Fibroblast of skin of left quadriceps (primary cell): ENCODE data around the gene AQP6.

Experiments used
- DNase-seq, 2 experiments: peaks; one replicate each; pipeline ENCODE4 v3.0.0-alpha.2; 2013; ENCODE audit warnings: low read depth in 2 of 2

AQP6 gene

DNA sequence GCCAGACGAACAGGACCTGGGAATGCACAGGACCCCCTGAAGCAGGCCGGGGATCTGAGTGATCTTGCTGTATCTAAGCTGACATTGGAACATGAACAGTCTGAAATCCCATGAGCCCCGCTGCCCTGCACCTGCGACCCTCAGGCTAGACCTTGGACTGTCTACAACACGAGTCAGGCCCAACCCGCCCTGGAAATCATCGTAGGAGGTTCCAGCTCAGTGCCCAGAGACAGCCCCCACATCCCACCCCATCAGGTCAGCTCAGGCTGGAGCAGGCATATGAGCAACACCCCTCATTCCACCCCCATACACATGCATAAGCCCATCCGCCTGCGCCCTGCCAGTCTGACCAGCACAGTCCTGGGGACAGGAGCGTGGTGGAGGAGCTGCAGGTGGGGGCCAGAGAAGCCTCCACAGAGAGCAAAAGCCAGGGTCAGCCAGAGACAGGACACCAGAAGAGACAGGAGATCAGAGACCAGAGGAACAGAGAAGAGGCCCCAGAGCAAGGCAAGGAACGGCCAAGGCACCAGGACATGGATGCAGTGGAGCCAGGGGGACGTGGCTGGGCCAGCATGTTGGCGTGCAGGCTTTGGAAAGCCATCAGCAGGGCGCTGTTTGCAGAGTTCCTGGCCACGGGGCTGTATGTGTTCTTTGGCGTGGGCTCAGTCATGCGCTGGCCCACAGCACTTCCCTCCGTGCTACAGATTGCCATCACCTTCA lies at the start of gene AQP6:
TSS of gene AQP6 (plus strand) at position 307 of the 720 bp plus-strand sequence. CDS start at position 534, 227 bp downstream.
- DNase-seq = no peak

DNA sequence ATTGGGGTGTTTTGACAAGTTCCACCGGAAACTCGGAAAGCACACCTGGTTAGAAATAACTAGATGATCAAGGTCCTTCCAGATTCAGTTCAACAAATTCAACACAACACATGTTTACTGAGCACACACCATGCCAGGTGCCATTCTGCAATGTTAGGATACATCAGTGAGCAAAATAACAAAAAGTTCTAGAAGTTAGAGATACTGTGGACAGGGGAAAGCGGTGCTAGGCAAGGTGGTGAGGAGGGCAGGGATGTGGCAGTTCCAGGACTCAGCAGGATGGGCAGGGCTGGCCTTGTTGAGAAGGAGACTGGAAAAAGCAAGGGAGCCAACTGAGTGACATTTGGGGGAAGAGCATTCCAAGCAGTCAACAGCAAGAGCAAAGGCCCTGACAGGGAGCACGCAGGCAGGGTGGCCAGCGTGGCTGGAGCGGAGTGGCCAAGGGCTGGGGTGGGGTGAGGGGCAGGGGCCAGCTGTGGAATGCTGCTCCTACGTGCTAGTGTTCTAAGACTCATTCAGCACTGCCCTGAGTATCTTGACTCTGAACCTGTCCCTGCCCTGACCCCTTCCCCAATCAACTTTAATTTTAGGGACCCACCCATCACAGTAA lies 49.6 kb upstream of the AQP6 start:
- no peak for DNase-seq

DNA sequence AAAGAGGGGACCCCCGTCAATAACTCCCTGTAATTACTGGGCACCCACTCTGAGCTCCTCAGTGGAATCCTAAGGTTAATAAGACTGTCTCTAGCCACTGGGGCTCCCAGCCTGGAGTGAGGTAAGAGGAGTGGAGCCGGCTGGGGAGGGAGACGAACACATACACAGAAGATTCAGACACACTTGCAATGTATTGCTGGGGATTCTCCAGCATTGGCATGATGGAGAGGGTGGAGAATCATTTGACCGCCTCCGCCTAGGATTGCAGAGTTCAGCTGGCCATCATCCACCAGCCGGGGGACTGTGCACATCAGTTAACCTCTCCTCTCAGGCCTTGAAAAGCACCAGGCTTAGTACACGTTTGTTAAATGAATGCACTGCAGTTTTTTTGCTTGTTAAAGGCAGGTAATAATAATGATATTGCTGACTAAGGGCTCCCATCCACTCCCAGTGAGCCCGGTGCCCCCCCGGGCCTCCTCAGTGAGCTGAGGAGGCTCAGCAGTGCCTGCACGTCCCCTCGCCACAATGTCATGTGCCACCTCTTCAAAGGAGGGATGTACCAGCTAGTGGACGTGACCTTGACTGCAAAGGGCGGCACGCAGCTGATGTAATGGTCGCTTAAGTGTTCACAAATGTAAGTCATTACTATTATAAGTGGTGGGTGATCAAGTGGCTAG lies 48.7 kb upstream of the AQP6 start:
- DNase-seq = no peak

DNA sequence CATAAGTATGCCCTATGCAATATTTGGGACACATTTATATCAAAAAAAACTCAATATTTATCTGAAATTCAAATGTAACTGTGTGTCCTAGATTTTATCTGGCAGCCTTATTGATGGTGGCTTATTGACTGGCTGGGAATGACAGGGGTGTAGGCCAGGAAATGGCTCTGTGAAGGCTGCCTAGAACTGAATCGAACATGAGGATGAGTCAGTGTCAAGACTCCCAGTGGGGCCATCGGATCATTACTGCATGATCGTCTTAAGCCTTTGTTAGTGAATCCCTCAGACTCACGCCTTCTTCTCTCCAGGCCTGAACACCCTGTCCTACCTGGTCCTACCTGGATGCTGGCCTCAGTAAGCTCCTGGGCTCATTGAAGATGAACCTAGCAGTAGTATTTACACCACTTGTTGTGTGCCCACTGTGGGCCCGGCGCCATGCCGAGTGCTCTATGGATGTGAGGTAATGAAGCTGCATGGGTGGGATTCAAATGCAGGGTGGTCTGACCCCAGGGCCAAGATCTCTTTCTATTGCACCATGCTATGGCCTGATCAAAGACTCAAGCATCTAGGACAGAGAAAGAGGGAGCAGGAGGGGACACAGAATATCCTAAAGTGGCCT lies 48.0 kb upstream of the AQP6 start:
- DNase-seq = no peak

DNA sequence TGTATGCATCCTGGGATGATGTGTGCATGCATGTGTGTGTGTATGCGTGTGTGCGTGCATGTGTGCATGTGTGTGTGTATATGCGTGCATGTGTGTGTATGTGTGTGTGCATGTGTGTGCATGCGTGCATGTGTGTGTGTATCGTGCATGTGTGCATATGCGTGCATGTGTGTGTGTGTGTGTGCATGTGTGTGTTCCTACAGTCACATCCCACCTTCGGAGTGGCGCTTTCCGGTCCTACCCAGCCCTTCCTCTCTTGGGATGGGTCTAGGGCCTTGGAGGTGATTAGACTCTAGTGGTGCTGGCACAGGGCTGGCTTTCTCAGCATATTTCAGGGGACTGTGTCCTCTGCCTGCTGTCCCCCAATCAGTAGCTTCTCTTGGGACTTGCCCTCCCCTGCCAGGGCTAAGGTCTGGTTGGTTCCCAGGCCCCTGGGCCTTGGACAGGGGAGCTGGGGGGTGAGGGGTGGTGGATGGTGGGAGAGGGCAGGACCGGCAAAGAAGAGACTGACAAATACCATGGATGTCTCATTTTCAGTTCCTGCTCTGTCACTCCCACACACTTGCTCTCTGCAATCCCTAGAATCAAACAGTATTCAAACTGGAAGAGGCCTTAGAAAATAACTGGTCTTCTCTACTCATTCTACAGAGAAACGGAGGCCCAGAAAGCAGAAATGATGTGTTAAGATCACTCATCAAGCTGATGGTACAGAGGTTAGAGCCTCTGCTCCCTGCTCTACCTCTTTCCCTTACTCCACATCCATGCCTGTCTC lies 47.1 kb upstream of the AQP6 start:
- DNase-seq = no peak

DNA sequence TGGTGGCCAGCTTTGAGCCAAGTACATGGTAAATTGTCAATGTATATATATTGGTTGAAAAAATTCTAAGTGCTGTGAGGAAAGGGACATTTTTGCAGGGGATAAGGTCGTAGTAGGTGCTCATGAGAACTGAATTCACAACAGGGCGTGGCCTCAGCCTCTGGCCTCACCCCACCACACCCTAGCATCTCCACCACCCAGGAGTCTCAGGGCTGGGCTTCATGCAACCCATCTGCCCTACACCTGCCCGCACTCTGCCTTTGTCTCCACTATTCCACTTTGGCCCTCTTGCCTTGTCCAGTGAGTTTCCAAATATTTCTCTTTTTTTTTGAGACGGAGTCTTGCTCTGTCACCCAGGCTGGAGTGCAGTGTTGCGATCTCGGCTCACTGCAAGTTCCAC lies 44.3 kb upstream of the AQP6 start:
- DNase-seq = no peak

DNA sequence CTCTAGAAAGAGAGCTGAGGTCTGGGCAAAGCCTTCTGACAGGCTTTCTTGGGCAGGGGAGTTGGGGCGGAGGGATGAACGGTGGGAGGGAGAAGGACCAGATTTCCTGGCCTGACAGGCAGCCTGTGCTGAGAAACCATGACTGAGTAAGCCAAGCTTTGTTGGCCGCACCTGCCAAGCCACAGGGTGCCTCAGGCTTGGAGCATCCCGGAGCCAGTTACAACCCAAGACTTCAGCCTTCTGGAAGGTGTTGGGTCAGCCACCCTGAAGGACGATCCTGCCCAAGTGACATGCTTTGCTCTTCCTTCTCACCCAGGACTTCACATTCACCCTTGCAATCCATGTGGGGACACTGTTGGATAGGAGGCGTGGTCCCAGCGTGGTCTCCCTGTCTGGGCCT lies 43.2 kb upstream of the AQP6 start:
- no peak for DNase-seq

DNA sequence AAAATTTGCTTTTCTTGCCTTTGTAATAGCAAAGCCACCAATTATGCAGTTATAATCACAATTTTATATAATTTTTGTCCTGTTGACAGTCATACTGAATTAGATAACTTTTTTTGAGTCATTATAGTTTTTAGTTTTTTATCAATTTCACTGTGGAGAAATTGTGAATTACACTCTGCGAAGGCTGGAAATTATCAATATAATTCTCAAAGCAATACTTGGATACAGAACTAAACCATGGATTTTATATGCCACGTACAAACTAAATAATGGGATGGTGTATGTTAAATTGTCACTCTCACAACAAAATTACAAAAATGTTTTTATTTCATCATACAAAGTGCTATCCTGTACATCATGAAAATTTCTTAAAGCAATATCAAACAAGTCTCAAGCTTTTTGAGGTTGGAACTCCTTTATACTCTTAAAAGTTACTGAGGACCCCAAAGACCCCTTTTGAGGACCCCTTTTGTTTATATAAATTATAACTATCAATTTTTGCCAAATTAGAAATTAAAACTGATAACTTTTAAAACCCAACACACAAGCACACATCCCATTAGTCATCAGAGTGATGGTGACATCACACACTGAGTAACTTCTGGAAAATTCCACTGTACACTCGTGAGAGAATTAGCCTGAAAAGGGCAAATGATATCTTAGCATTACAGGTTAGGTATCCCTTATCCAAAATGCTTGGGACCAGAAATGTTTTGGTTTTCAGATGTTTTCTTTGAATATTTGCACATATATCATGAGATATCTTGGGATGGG lies 42.0 kb upstream of the AQP6 start:
- DNase-seq = peak in 1 of 2 experiments; percentile 10

DNA sequence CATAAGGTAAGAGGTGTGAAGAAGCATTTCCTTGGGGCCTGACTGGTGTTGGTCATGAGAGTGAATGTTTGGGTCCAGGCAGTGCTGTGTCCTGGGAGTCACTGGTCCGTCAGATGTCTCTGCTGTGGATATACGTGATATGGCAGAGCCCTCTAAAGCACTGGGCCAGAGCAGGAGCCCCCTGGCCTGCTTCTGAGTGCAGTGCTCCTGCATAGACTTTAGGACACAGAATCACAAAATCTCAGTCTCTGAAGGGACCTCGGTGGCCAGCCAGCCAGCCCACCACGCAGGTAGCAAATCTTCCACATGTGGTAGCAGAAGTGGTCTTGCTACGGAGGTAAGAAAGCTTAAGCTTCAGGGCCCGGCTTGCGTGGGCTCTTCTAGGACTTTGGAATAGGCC lies 40.7 kb upstream of the AQP6 start:
- no peak for DNase-seq

DNA sequence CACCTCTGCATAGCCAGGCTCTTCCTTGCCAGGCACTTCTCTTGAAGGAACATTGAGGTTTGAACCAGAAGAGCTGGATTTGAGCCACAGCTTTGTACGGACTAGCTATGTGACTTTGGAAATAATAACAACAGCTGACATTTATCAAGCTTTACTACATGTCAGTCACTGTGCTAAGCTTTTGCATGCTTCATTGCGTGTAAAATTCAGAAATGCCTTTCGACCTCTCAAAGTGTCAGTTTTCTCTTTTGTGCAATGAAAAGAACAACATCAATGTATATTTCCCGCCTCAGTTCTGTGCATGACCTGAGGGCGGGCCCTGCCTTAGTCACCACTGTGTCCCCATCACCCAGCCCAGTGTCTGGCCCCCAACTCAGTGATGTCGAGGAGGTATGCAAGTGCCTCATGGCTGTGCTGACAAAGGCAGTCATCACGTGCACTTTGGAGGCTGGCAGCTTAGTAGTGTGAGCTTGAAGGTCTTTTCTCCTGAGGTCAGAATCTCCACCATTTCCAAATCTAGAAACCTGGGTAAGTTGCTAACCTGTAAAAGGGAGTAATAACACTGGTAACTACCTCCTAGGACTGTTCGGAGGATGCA lies 40.1 kb upstream of the AQP6 start:
- no peak for DNase-seq

DNA sequence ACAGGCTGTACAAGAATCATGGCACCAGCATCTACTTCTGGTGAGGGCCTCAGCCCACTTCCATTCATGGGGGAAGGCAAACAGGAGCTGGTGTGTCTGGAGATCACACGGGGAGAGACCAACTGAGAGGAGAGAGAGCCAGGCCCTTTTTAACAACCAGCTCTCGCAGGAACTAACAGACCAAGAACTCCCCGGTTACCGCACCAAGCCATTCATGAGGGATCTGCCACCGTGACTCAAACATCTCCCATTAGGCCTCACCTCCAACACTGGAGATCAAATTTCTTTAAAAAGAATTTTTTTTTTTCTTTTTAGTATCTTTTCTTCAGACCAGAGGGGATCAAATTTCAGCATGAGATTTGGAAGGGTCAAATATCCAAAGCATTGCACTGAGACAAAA lies 39.0 kb upstream of the AQP6 start:
- DNase-seq = peak; percentile 9 to 15

DNA sequence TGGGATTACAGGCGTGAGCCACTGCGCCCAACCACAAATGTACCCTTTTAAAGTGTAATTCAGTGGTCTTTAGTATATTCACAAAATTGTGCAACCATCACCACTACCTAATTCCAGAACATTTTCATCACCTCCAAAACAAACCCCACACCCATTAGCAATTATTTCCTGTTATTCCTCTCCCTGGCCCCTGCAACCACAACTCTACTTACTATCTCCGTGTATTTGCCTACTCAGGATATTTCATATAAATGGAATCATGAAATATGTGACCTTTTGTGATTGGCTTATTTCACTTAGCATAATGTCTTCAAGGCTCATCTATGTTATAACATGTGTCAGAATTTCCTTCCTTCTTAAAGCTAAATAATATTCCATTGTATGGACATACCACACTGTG lies 38.2 kb upstream of the AQP6 start:
- DNase-seq = no peak

DNA sequence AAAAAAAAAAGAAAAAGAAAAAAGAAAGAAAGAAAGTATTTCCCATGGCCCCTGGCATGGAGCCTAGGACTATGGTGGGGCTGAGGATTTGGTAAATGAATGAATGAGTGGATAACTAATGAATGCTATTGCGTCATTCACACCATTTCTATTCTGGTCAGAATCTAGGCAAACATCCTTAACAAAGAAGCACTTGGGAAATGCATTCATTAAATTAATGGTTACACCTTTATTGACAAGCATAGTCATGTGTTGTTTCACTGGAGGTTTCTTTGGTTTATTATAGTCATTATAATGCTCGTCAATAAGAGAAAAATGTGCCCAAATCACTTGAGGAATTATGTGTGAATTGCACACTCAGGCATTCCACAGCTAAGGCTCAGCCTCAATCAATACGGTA lies 35.8 kb upstream of the AQP6 start:
- no peak for DNase-seq

DNA sequence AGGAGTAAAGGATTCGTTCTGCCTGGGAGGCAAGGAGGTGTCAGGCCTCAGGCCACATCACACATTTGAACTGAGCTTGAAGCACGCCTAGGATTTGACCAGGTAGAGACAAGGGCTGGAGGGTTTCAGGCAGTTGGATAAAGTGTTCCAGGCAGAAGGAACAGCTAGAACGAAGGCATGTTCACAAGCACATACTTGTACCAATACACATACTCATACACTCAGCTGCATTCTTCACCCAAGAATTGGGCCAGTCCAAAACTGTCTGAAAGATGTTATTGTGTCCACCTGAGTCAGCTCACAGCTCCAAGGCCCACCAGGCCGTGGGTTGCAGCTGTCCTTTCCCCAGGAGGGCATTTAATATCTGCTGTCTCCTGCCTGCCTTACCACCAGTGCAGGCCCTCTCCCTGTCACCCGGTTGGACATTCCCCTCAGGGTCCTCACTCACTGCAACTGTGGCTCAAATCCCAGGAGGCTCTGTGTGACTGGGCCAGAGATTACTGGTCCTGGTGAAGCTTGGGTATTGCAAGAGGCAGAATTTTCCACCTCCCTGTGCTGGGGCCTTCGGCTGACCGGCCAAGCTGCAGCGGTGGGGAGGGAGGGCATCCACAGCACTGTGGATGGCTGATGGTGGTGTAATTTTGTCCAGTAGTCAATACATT lies 35.0 kb upstream of the AQP6 start:
- DNase-seq = no peak

DNA sequence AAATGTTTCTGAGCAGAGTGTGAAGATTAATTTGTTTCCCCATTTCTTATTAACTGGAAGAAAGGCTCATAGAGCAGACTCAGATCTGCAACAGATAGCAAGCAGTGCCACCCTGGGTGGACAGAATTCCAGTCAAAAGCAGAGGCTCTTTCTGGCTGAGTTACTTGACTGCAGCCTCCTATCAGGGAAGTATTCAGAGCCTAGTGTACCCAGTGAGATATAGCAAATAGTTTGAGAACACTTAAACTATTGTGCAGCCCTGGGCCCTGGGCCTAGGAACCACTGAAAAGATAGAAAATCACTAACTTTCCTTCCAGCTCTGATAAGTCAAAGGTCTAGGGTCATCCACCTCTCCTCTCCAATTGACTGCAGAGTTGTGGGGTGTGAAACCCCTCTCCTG lies 33.4 kb upstream of the AQP6 start:
- no peak for DNase-seq

- DNase-seq = no peak
These were observed 33.0 kb upstream of the AQP6 start for GRCh38 chr12:49939707-49940106.

DNA sequence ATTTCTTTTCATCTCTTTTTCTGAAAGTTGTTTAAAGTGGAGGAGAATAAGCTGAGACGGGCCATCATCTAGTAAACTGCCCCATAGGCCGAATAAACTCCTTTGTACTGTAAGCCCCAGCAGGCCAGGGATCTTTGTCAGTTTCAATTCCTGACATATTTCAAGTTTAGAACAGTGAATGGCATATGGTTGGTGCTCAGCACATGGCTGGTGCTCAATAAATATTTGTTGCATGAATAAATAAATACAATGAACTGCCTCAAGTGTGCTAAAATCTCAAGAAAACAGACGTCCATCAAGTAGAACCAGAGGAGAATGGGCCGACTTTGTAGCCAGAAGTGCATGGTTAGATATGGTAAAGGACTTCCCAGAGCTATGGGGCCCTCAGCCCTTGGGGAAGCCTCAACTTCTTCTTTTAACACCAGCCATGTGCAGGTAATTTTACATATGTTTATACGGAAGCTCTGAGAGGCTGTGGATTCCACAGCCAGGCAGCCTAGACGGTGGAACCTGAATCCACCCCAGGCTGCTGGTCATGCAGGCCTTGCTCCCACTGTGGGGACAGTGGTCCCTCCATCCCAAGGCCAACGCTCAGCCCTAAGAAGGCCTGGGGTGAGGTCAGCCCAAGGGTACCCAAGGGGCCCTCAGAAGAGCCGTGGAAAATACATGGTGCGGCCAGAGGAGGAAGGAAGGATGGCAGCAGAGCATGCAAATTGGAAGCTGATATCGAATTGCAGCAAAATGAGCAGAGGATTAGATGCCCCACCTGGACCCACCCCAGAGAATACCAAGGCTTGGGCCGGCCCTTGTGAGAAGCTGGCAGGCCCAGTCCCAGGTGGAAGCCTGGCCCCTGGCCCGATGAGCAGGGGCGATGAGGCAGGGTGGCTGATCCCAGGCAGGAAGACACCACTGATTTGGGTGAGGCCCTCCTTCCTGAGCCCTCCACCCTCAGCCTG lies 30.9 kb upstream of the AQP6 start:
- no peak for DNase-seq

DNA sequence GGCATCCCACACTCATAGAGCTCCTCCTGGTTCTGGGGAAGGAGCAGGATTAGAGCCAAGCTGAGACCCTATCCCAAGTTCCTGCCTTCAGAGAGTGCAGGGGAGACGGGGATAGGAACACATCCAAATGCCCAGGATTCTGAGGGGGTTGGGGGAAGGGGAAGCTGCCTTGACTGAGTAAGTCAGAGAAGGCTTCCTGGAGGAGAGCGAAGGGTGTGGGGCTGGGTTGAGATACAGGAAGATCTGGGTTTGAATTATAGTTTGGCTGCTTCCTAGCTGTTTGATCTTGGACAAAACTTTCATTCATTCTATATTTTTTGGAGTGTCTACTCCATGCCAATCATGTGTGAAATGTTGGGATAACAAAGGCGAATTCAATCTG lies 30.2 kb upstream of the AQP6 start:
- no peak for DNase-seq
